Heart left ventricle (tissue), 13 donors: ENCODE results near the gene HK2.
A peak's percentile ranks its signal among the peaks of the same experiment; 100 is the strongest.

ENCODE experiments used
- POLR2A ChIP-seq, 2 donors: fragments of 450-650 bp; IDR thresholded peaks; one replicate each; pipeline ENCODE4 v1.6.1; 2017; ENCODE audit warnings: antibody characterized with exemption in 2 of 2, mild to moderate bottlenecking in 2 of 2, moderate library complexity in 2 of 2
- TF ChIP-seq, protein P1 (sequence below), 12 donors: fragments of 200-600 bp; sonication (generic) in 4 of 12; IDR thresholded peaks; one replicate each; pipeline versions ENCODE4 v1.5.0 to v1.8.0; 2018 to 2022; ENCODE audit warnings: antibody characterized with exemption in 12 of 12, mild to moderate bottlenecking in 5 of 12
- donor health status: ischemic (EF 13 %, LVEDD 7.1; RV severe dilation, severe dysfunction).
- donor health status: DM: no; HTN: yes; CAD: no.
- donor health status: DM: no; HTN: no; CAD: no.
- donor health status: ischemic (EF 25% LVEDD 6.9; RV normal size, moderate dysfunction).
- donor health status: ischemic (EF 25% LVEDD 5.7; RV mildly dilated, moderate dysfunction).
- donor health status: ischemic (EF 35%, LVEDD 5.7; RV mildly dilated, moderate dysfunction).
- donor health status: nonischemic (EF 11% LVEDD 7.7; RV severe dilation, severe dysfunction).
- donor health status: DM: yes; HTN: yes; CAD: no.
- donor health status: PGD.
- donor health status: ischemic (EF 29% LVEDD 5.4; RV normal size, mild dysfunction).
- donor health status: nonischemic (EF 23%, LVEDD 6.1; RV moderate dilation, normal function).

DNA sequence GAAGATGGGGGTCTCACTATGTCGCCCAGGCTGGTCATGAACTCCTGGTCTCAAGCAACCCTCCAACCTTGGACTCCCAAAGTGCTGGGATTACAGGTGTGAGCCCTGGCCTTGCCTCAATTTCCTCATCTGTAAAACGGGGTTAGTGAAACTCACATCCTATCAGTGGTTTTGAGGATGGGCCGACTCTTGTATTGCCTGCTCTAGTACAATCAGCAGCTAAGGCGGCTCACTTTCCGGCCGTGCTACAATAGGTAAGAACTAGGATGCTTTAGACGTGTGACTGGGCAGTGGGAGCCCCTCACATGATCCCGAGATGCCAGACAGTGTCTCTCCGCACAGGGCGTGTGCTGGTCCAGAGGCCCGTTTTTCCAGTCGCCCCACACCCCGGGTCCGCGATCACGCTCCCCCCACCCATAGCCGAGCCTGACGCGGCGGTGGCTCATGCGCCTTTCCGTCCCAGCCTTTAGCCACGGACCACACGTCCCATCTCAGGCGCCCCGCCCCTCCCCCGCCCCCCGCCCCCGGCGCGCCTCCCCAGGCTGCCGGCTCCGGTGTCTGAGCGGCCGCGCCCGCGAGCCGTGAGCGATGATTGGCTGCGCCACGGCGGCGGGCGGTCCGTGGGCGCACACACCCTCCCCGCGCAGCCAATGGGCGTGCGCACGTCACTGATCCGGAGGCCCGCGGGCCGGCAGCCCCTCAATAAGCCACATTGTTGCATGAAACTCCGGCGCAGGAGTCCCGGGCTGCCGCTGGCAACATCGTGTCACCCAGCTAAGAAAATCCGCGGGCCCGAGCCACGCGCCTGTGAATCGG, at the start of gene HK2:
- TF ChIP-seq, protein P1, sequence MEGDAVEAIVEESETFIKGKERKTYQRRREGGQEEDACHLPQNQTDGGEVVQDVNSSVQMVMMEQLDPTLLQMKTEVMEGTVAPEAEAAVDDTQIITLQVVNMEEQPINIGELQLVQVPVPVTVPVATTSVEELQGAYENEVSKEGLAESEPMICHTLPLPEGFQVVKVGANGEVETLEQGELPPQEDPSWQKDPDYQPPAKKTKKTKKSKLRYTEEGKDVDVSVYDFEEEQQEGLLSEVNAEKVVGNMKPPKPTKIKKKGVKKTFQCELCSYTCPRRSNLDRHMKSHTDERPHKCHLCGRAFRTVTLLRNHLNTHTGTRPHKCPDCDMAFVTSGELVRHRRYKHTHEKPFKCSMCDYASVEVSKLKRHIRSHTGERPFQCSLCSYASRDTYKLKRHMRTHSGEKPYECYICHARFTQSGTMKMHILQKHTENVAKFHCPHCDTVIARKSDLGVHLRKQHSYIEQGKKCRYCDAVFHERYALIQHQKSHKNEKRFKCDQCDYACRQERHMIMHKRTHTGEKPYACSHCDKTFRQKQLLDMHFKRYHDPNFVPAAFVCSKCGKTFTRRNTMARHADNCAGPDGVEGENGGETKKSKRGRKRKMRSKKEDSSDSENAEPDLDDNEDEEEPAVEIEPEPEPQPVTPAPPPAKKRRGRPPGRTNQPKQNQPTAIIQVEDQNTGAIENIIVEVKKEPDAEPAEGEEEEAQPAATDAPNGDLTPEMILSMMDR (IDR thresholded peaks at IDR 0.05) = no peak
- peak; percentile 35 to 41 for TF ChIP-seq POLR2A (IDR thresholded peaks at IDR 0.05)
